Kasumi-1 (cell line): ENCODE measurements around the gene XKRX.

ENCODE experiments used
- DNase-seq, 2 experiments: peaks; one replicate each; lab custom pipeline; 2025; lab: John Stamatoyannopoulos, UW

XKRX gene

GRCh38 chrX:100928660-100929613, at the start of gene XKRX:
XKRX (minus strand) TSS chrX:100928917; CDS start chrX:100928304, 613 bp downstream.
- DNase-seq = no peak

GRCh38 chrX:100976211-100976610, 47.5 kb upstream of the XKRX start:
- no peak for DNase-seq

GRCh38 chrX:100975212-100975611, 46.5 kb upstream of the XKRX start:
- DNase-seq = no peak

GRCh38 chrX:100973411-100973810, 44.7 kb upstream of the XKRX start:
- no peak for DNase-seq

- no peak for DNase-seq
These were observed 41.2 kb upstream of the XKRX start for GRCh38 chrX:100969936-100970335.

- DNase-seq = no peak
These were observed 40.7 kb upstream of the XKRX start, which contains the start of gene ARL13A for GRCh38 chrX:100969408-100969807. ARL13A (plus strand) TSS chrX:100969708; CDS start chrX:100973690, 3,982 bp downstream.

- DNase-seq = no peak
These were observed 35.6 kb upstream of the XKRX start for GRCh38 chrX:100964362-100964761.

- no peak for DNase-seq
These were observed 34.1 kb upstream of the XKRX start for GRCh38 chrX:100962811-100963210.

GRCh38 chrX:100948557-100948956, 19.8 kb upstream of the XKRX start:
- DNase-seq = no peak

GRCh38 chrX:100946299-100946927, 17.7 kb upstream of the XKRX start:
- no peak for DNase-seq

GRCh38 chrX:100944601-100945000, 15.9 kb upstream of the XKRX start:
- no peak for DNase-seq

- DNase-seq = no peak
These were observed 10.6 kb upstream of the XKRX start for GRCh38 chrX:100939333-100939732.

GRCh38 chrX:100935767-100936166, 7.0 kb upstream of the XKRX start:
- DNase-seq = no peak

GRCh38 chrX:100931925-100932285, 3.2 kb upstream of the XKRX start:
- DNase-seq = peak; percentile 6 to 15

GRCh38 chrX:100931218-100931924, 2.7 kb upstream of the XKRX start:
- no peak for DNase-seq

GRCh38 chrX:100926453-100926852, 2.3 kb downstream of the XKRX start:
- DNase-seq = no peak

GRCh38 chrX:100924375-100924774, 4.3 kb downstream of the XKRX start:
- no peak for DNase-seq

GRCh38 chrX:100915562-100915961, 13.2 kb downstream of the XKRX start:
- DNase-seq = no peak

GRCh38 chrX:100913111-100913510, 15.6 kb downstream of the XKRX start:
- DNase-seq = no peak

- DNase-seq = no peak
These were observed 17.0 kb downstream of the XKRX start for GRCh38 chrX:100911731-100912130.

GRCh38 chrX:100905620-100906019, 23.1 kb downstream of the XKRX start:
- DNase-seq = no peak

GRCh38 chrX:100904433-100904832, 24.3 kb downstream of the XKRX start:
- no peak for DNase-seq
